Calu3 (cell line): ENCODE data around the gene FNDC3A. TPM values are rescaled to one million over a fixed set of nuclear protein-coding genes. Genes with fewer than 3 reads are reported as not detected.

Source experiments
- Bru-seq: library from RNA; stranded (reverse); fragments of 400-500 nt; gene quantifications from one replicate; lab custom pipeline; 2021; lab: Mats Ljungman, UMichigan
- BruChase-seq, 2 experiments: library from RNA; stranded (reverse); fragments of 400-500 nt; gene quantifications; one replicate each; lab custom pipeline; 2021; lab: Mats Ljungman, UMichigan
- BruUV-seq: library from RNA; stranded (reverse); fragments of 400-500 nt; replicated peaks from 2 replicates; lab custom pipeline; 2021; lab: Mats Ljungman, UMichigan
- CTCF ChIA-PET: fragments of 300-600 bp; sonication (Branson Sonifier 250); formaldehyde crosslinking; loops from one replicate; lab custom pipeline; 2022; ENCODE audit warnings: antibody characterized with exemption; lab: Charles Lee
- DNase-seq: peaks from one replicate; pipeline ENCODE4 v3.0.0; 2022
- H3K27ac Mint-ChIP-seq: one replicate; pipeline ENCODE4 v1.8.0; 2022; ENCODE audit warnings: mixed read lengths; ENCODE audit not compliant: unreplicated experiment
- H3K27me3 Mint-ChIP-seq: one replicate; pipeline ENCODE4 v1.8.0; 2022; ENCODE audit warnings: mixed read lengths; ENCODE audit not compliant: unreplicated experiment
- H3K36me3 Mint-ChIP-seq: one replicate; pipeline ENCODE4 v1.8.0; 2022; ENCODE audit warnings: mild to moderate bottlenecking, moderate library complexity, mixed read lengths; ENCODE audit not compliant: insufficient read depth, unreplicated experiment
- H3K4me1 Mint-ChIP-seq: one replicate; pipeline ENCODE4 v1.8.0; 2022; ENCODE audit warnings: mild to moderate bottlenecking, low read depth, mixed read lengths; ENCODE audit not compliant: unreplicated experiment
- H3K4me3 Mint-ChIP-seq: one replicate; pipeline ENCODE4 v1.8.0; 2022; ENCODE audit warnings: mild to moderate bottlenecking, low read depth, moderate library complexity, mixed read lengths; ENCODE audit not compliant: unreplicated experiment
- H3K9me3 Mint-ChIP-seq: one replicate; pipeline ENCODE4 v1.8.0; 2022; ENCODE audit warnings: low read depth, mixed read lengths; ENCODE audit not compliant: unreplicated experiment
- intact Hi-C: fragments of 100-400 bp; cut with micrococcal nuclease; formaldehyde crosslinking; loops from one replicate; pipeline ENCODE4 v1.10.0; 2022; ENCODE audit not compliant: unreplicated experiment
- long read RNA-seq: library from polyadenylated mRNA; stranded (forward); transcript quantifications from one replicate; pipeline ENCODE4 v2.0.0, GENCODE V29; 2022
- total RNA-seq: library from RNA; stranded (reverse); gene quantifications from 2 replicates; pipeline ENCODE4 v1.2.3, GENCODE V29; 2022
- TF ChIP-seq, protein P1 (sequence below): fragments of 200-600 bp; IDR thresholded peaks from one replicate; pipeline ENCODE4 v1.8.0; 2022; ENCODE audit warnings: antibody characterized with exemption; ENCODE audit not compliant: unreplicated experiment

Gene FNDC3A, protein sequence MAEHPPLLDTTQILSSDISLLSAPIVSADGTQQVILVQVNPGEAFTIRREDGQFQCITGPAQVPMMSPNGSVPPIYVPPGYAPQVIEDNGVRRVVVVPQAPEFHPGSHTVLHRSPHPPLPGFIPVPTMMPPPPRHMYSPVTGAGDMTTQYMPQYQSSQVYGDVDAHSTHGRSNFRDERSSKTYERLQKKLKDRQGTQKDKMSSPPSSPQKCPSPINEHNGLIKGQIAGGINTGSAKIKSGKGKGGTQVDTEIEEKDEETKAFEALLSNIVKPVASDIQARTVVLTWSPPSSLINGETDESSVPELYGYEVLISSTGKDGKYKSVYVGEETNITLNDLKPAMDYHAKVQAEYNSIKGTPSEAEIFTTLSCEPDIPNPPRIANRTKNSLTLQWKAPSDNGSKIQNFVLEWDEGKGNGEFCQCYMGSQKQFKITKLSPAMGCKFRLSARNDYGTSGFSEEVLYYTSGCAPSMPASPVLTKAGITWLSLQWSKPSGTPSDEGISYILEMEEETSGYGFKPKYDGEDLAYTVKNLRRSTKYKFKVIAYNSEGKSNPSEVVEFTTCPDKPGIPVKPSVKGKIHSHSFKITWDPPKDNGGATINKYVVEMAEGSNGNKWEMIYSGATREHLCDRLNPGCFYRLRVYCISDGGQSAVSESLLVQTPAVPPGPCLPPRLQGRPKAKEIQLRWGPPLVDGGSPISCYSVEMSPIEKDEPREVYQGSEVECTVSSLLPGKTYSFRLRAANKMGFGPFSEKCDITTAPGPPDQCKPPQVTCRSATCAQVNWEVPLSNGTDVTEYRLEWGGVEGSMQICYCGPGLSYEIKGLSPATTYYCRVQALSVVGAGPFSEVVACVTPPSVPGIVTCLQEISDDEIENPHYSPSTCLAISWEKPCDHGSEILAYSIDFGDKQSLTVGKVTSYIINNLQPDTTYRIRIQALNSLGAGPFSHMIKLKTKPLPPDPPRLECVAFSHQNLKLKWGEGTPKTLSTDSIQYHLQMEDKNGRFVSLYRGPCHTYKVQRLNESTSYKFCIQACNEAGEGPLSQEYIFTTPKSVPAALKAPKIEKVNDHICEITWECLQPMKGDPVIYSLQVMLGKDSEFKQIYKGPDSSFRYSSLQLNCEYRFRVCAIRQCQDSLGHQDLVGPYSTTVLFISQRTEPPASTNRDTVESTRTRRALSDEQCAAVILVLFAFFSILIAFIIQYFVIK
- total RNA-seq (36.2 and 43.2 TPM in 2 replicates), Bru-seq, nascent RNA (percentile 88 among the genes with signal in this experiment), BruChase-seq, experiment 1, labeled RNA remaining after a 6-hour chase (percentile 73 among the genes with signal in this experiment), BruChase-seq, experiment 2, labeled RNA remaining after a 2-hour chase (percentile 72 among the genes with signal in this experiment)
- long read RNA-seq, full-length matches to known transcripts: 12 of 26 reads
- long read RNA-seq, partial matches to known transcripts: 9 of 26 reads
- long read RNA-seq, other reads (novel, unspliced or antisense): 5 of 26 reads

DNA sequence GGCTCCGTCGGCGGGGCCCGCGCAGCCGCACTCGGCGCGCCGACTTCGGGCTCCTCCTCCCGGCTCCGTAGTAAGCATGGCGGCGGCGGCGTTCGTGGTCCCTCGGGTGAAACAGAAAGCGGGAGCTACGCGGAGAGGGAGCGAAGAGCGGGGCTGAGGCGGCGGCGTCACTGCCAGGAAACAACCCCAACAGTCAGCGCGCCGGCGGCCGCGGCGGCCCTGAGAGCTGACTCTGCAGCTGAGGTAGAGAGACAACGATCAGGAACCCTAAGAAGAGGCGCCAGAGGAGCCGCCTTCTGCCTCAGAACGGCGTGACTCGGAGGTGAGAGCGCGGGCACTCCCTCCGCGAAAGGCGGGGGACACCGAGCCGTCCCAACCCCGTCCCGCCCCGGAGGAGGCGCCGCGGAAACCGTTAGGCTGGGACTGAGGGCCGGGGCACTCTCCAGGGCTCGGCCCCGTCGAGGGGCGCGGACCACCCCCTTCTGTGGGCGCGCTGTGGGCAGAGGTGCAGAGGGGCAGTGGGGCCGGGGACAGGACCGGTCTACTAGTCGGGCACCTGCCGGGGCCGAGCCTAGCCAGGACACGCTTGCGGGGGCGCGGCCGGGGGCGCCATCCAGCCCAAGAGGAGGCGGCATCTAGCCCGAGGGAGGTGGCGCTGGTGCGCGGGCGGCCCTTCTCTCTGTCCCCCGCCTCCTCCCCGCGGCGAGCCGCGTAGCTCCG is at the start of gene FNDC3A:
TSS of gene FNDC3A (plus strand) at position 57 of the 720 bp plus-strand sequence. CDS start 30,279 bp downstream, outside the sequence.
- TF ChIP-seq, protein P1, sequence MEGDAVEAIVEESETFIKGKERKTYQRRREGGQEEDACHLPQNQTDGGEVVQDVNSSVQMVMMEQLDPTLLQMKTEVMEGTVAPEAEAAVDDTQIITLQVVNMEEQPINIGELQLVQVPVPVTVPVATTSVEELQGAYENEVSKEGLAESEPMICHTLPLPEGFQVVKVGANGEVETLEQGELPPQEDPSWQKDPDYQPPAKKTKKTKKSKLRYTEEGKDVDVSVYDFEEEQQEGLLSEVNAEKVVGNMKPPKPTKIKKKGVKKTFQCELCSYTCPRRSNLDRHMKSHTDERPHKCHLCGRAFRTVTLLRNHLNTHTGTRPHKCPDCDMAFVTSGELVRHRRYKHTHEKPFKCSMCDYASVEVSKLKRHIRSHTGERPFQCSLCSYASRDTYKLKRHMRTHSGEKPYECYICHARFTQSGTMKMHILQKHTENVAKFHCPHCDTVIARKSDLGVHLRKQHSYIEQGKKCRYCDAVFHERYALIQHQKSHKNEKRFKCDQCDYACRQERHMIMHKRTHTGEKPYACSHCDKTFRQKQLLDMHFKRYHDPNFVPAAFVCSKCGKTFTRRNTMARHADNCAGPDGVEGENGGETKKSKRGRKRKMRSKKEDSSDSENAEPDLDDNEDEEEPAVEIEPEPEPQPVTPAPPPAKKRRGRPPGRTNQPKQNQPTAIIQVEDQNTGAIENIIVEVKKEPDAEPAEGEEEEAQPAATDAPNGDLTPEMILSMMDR: no peak
- no TSS peak for BruUV-seq
- CTCF ChIA-PET: interaction anchor here (0.6 to 1.2 kb wide), 3 partner anchors 85 to 156 kb away, joined by 3 read pairs; no protein-coding TSS in a partner anchor
- H3K27me3 Mint-ChIP-seq: no peaks in the 10 kb centered on the region
- H3K36me3 Mint-ChIP-seq: peaks cover 42% of the 10 kb centered on the region
- H3K27ac Mint-ChIP-seq: peak within 1 kb of the TSS; percentile 94
- intact Hi-C loops: loop anchor here (5.0 kb wide), 2 partner anchors 69 to 194 kb away; no protein-coding TSS in a partner anchor
- H3K4me3 Mint-ChIP-seq: peak within 1 kb of the TSS; percentile 87
- H3K4me1 Mint-ChIP-seq: peaks cover 18% of the 10 kb centered on the region
- DNase-seq: peak; percentile 84
- H3K9me3 Mint-ChIP-seq: peaks cover 19% of the 10 kb centered on the region

DNA sequence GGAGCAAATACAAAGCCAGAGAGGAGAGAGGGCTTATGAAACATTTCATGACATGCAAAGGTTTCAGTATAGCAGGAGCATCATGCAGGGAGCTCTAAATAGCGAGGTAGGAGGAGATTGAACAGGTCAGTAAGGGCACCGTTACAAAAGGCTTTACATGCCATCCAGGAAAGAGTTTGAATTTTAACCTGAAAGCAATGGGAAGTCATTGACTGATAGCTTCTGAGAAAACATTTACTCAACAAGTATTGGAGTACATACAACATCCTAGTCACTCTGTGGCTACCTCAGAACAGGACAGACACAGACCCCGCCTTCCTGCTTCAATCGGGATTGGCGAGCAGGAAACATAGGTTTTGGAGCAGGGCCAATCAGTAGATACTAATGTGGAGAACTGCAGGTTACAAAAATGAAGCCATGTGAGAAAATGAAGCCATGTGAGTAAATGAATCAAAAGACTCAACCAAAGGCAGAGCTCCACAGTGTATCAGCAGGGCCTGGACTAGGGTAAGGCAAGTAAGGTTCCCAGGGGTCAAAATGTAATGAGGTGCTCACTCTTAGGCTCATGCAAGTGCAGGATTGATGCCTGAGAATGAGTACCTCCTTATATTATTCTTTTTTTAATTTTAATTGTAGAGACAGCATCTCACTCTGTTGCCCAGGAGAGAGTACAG is 46.8 kb upstream of the FNDC3A start:
- Mint-ChIP-seq H3K27me3 (no peaks in the 10 kb centered on the region), H3K4me3 (no peak overlapping the region), H3K9me3 (no peaks in the 10 kb centered on the region), H3K27ac (no peak overlapping the region), H3K4me1 (peaks cover 8% of the 10 kb centered on the region), H3K36me3 (no peaks in the 10 kb centered on the region)
- intact Hi-C loops: no loop called here
- CTCF ChIA-PET: no interaction called here
- BruUV-seq: no TSS peak
- TF ChIP-seq, protein P1: no peak
- DNase-seq: no peak

DNA sequence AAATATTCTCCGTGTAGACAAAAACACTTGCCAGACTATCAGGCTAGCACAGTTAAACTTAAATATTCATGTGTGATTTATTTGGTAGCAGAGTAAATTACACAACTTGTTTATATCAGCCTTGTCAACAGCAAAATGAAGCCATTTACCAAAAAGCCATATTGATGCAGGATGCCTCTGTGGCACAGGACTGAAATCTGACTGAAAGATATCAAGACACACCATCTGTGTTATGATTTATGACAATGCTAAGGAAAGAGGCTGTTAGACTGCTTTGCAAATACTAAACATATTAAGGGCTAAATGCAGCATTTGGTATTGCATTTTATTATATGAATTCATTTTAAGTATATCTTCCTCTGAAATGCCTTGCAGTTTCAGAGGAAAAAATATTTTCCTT is 44.8 kb upstream of the FNDC3A start:
- intact Hi-C loops: no loop called here
- peaks cover 8% of the 10 kb centered on the region for H3K4me1 Mint-ChIP-seq
- TF ChIP-seq, protein P1: no peak
- no TSS peak for BruUV-seq
- DNase-seq: no peak
- CTCF ChIA-PET: no interaction called here
- H3K27ac Mint-ChIP-seq: no peak overlapping the region
- H3K9me3 Mint-ChIP-seq: no peaks in the 10 kb centered on the region
- H3K4me3 Mint-ChIP-seq: no peak overlapping the region
- no peaks in the 10 kb centered on the region for H3K36me3 Mint-ChIP-seq
- no peaks in the 10 kb centered on the region for H3K27me3 Mint-ChIP-seq
